B cell (primary cell): Measurements from ENCODE around the gene MALRD1.

Experiments used
- EZH2 ChIP-seq: IDR thresholded peaks from 2 replicates; pipeline ENCODE4 v1.6.1; 2012; ENCODE audit warnings: borderline replicate concordance, low read depth, mild to moderate bottlenecking, moderate library complexity, low read length; ENCODE audit not compliant: insufficient read depth, poor library complexity, severe bottlenecking
- TF ChIP-seq, protein P1 (sequence below): fragments of 200-600 bp; IDR thresholded peaks from one replicate; pipeline ENCODE4 v1.8.0; 2022; ENCODE audit warnings: antibody characterized with exemption, mild to moderate bottlenecking

GRCh38 chr10:19117438-19117837 is 68.8 kb downstream of the MALRD1 start:
- TF ChIP-seq, protein P1, sequence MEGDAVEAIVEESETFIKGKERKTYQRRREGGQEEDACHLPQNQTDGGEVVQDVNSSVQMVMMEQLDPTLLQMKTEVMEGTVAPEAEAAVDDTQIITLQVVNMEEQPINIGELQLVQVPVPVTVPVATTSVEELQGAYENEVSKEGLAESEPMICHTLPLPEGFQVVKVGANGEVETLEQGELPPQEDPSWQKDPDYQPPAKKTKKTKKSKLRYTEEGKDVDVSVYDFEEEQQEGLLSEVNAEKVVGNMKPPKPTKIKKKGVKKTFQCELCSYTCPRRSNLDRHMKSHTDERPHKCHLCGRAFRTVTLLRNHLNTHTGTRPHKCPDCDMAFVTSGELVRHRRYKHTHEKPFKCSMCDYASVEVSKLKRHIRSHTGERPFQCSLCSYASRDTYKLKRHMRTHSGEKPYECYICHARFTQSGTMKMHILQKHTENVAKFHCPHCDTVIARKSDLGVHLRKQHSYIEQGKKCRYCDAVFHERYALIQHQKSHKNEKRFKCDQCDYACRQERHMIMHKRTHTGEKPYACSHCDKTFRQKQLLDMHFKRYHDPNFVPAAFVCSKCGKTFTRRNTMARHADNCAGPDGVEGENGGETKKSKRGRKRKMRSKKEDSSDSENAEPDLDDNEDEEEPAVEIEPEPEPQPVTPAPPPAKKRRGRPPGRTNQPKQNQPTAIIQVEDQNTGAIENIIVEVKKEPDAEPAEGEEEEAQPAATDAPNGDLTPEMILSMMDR, result no peak
- no peak for TF ChIP-seq EZH2
